ENCODE data around the gene TBC1D17.

- TF ChIP-seq CTCF (IDR thresholded peaks at IDR 0.05; ENCODE audit: insufficient read depth, low read length, poor library complexity, severe bottlenecking) (no peak), EZH2phosphoT487 (conservative IDR thresholded peaks at IDR 0.05; ENCODE audit: low read length) (no peak)
Measured at GRCh38 chr19:49830766-49831165, 46.7 kb upstream of the TBC1D17 start.

Measured in SU-DHL-6 (cell line).